IMR-90 (cell line): ENCODE data around the gene NXN. TPM values are rescaled to one million over a fixed set of nuclear protein-coding genes. Genes with fewer than 3 reads are reported as not detected.

Experiments
- CEBPB ChIP-seq: IDR thresholded peaks from 2 replicates; pipeline ENCODE4 v1.6.1; 2012; ENCODE audit warnings: low read depth, low read length, improper control_type of control experiment
- CTCF ChIP-seq: conservative IDR thresholded peaks from 2 replicates; pipeline ENCODE4 v1.5.1; 2012; ENCODE audit warnings: mild to moderate bottlenecking, low read depth, low read length, improper control_type of control experiment
- FOS ChIP-seq: fragments of 150-350 bp; IDR thresholded peaks from 2 replicates; pipeline ENCODE4 v1.6.1; 2016; ENCODE audit warnings: low read depth, low read length
- MAFK ChIP-seq: IDR thresholded peaks from 2 replicates; pipeline ENCODE4 v1.6.1; 2012; ENCODE audit warnings: low read depth, low read length, improper control_type of control experiment
- NFE2L2 ChIP-seq: fragments of 150-350 bp; IDR thresholded peaks from 2 replicates; pipeline ENCODE4 v1.6.1; 2016; ENCODE audit warnings: low read depth, mild to moderate bottlenecking, low read length
- POLR2A ChIP-seq: IDR thresholded peaks from 2 replicates; pipeline ENCODE4 v1.6.1; 2012; ENCODE audit warnings: mild to moderate bottlenecking, low read depth, low read length
- polyA plus RNA-seq, 3 experiments: library from polyadenylated mRNA; depleted of rRNA; stranded (reverse); fragments of >200 nt; gene quantifications; 2 replicates each; pipeline ENCODE4 v1.2.3, GENCODE V29; 2012; ENCODE audit warnings: low replicate concordance in 1 of 3
- total RNA-seq: library from RNA; depleted of rRNA; stranded (reverse); fragments of >200 nt; gene quantifications from 2 replicates; pipeline ENCODE4 v1.2.3, GENCODE V29; 2012

NXN gene
- total and polyA plus RNA-seq, 2 of the 4 experiments (the other 2 are of a cell fraction): 52.5 to 116 TPM

DNA sequence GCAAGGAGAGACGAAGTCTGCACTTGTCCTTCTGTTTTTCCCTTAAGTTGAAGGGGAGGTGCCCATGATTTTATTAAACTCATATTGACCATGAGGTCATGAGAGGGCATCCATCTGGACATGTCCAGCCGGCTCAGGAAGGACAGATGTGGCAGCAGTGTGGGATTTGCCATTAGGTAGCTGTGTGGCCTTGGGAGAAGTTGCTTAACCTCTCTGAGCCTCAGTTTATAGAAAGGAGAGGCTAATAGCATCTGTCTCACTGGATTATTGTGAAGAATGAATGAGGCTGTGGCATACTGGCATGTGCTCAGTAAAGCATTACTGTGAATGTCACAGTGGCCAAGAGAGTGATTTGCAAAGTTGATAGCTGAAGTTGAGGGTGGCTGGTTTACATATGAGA, 18.5 kb upstream of the NXN start (continued):
- TF ChIP-seq MAFK (no peak), FOS (no peak), CEBPB (no peak), NFE2L2 (no peak), CTCF (no peak), POLR2A (no peak)
